T-helper 1 cell treated with Interleukin-12 subunit alpha and Interleukin-12 subunit beta and Interleukin-4 antibody, amounts not matched to agents 30 μg/mL and 1 μg/mL, for 36 hours (primary cell): Measurements from ENCODE around the gene CYP3A4.
"Not testable (repeated sequence)": the region's sequence is repeated elsewhere in the genome, so short reads cannot be mapped to it uniquely, and the experiment has no call there.

ENCODE experiments used
- H3K27ac Mint-ChIP-seq: one replicate; pipeline ENCODE4 v1.8.0; 2021; ENCODE audit warnings: mild to moderate bottlenecking, mixed read lengths
- H3K27me3 Mint-ChIP-seq: one replicate; pipeline ENCODE4 v1.8.0; 2021; ENCODE audit warnings: low read depth, mixed read lengths
- H3K36me3 Mint-ChIP-seq: one replicate; pipeline ENCODE4 v1.8.0; 2021; ENCODE audit warnings: low read depth, mixed read lengths
- H3K4me1 Mint-ChIP-seq: one replicate; pipeline ENCODE4 v1.8.0; 2021; ENCODE audit warnings: low read depth, mixed read lengths
- H3K4me3 Mint-ChIP-seq: one replicate; pipeline ENCODE4 v1.8.0; 2021; ENCODE audit warnings: mild to moderate bottlenecking, moderate library complexity, mixed read lengths
- H3K9me3 Mint-ChIP-seq: one replicate; pipeline ENCODE4 v1.8.0; 2021; ENCODE audit warnings: mixed read lengths

Gene CYP3A4

DNA sequence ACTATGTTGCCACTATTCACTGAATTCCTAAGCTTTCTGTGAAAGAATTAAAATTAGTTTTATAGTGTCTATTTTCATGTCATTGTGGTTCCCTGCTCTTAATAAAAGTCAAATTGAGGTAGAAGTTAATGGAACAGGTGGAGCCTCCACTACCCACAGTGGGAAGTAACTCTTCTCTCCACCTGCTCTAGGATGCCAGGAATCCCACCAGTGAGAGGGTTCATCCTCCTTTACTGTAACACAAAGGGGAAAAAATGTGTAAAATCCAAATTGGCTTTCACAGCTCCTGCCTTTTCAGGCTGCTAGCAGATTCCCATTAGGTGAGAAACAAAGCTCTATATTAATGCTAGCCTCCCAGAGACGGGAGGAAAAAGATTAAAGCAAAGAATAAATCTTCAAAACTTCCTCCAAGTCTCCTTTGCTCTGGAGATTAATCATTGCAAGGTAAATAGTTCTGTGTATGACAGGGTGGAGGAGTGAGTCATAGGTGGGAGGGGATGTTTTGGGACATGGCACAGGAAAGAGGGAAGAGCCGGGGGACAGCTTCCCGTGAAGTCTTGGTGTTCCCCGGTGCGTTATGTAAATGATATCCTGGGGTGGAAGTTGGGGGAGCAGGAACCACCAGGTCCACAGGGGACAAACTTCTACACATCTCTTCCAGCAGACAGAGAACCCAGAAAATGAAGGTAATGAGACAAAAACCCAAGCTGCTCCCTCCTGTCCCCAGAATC, 32.5 kb downstream of the CYP3A4 start:
- not testable (repeated sequence) for H3K27ac Mint-ChIP-seq, H3K9me3 Mint-ChIP-seq, H3K36me3 Mint-ChIP-seq, H3K4me1 Mint-ChIP-seq, H3K4me3 Mint-ChIP-seq
- H3K27me3 Mint-ChIP-seq: peaks cover 12% of the 10 kb centered on the region

DNA sequence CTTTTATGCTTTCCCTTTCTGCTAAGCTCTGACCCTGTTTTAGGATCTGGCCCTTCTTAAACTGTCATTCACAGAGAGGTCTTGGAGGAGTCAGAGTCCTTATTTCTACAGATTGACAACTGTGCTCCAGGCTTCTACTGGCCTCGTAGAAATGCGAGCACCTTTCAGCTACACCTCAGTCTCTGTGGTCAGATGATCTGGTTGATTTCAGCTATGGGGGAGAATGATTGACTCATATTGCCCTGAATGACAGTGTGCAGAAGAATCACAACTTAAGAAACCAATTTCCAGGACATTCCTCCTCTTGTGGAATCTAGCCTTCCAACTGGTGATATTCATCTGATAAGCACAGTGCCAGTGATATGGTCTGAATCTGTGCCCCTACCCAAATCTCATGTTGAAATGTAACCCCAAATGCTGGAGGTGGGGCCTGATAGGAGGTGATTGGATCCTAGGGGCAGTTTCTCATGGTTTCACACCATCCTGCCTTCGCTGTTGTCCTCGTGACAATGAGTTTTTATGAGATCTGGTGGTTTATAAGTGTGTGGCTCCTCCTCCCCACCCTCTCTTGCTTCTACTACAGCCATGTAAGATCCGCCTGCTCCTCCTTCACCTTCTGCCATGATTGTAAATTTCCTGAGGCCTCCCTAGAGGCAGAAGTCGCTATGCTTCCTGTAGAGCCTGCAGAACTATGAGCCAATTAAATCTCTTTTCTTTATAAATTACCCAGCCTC, 35.0 kb downstream of the CYP3A4 start:
- Mint-ChIP-seq H3K27ac (no peak overlapping the region), H3K27me3 (peaks cover 12% of the 10 kb centered on the region), H3K4me1 (no peaks in the 10 kb centered on the region), H3K9me3 (no peaks in the 10 kb centered on the region), H3K36me3 (no peaks in the 10 kb centered on the region), H3K4me3 (no peak overlapping the region)

DNA sequence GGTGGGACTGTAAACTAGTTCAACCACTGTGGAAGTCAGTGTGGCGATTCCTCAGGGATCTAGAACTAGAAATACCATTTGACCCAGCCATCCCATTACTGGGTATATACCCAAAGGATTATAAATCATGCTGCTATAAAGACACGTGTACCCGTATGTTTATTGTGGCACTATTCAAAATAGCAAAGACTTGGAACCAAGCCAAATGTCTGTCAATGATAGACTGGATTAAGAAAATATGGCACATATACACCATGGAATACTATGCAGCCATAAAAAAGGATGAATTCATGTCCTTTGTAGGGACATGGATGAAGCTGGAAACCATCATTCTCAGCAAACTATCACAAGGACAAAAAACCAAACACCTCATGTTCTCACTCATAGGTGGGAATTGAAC, 37.1 kb downstream of the CYP3A4 start:
- H3K4me3 Mint-ChIP-seq, H3K4me1 Mint-ChIP-seq, H3K27ac Mint-ChIP-seq, H3K36me3 Mint-ChIP-seq, H3K27me3 Mint-ChIP-seq, H3K9me3 Mint-ChIP-seq: not testable (repeated sequence)

DNA sequence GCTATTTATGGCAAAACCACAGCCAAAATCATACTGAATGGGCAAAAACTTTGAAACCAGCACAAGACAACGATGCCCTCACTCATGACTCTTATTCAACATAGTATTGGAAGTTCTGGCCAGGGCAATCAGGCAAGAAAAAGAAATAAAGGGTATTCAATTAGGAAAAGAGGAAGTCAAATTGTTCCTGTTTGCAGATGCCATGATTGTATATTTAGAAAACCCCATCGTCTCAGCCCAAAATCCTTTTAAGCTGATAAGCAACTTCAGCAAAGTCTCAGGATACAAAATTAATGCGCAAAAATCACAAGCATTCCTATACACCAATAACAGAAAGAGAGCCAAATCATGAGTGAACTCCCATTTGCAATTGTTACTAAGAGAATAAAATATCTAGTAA, 38.6 kb downstream of the CYP3A4 start:
- H3K36me3 Mint-ChIP-seq, H3K4me3 Mint-ChIP-seq, H3K27ac Mint-ChIP-seq, H3K9me3 Mint-ChIP-seq, H3K27me3 Mint-ChIP-seq, H3K4me1 Mint-ChIP-seq: not testable (repeated sequence)

DNA sequence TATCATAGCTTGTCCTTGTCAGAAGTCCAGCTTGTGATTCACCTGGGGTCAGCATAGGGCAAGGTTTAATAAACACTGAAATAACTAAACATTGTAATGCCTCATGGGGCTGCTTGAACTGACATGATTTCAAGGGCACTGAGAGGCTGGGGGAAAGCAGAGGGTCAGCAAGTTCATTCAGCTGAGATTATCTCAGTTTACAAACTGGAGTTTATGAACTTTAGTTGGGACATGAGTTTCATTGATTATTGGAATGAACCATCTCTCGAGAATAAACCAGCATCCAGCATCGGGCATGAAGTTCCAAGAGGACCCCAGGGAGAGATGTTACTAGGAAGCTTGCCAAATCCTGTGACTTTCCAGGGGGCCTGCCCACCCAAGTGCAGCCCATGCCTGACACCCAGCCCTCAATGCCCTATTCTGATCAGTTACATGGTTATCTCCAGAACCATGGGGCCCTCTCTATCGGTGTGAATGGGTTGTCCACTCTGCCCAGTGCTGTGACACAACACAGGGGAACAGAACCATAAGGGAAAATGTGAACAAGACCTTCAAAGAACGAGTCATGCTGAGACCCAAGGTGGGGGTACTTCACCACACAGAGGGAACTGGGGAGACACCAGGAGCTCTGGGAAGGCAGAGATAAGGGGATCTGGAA, 41.1 kb downstream of the CYP3A4 start:
- H3K27me3 Mint-ChIP-seq: peaks cover 3% of the 10 kb centered on the region
- H3K9me3 Mint-ChIP-seq: no peaks in the 10 kb centered on the region
- H3K27ac Mint-ChIP-seq: no peak overlapping the region
- peaks cover 3% of the 10 kb centered on the region for H3K4me1 Mint-ChIP-seq
- no peaks in the 10 kb centered on the region for H3K36me3 Mint-ChIP-seq
- H3K4me3 Mint-ChIP-seq: no peak overlapping the region

DNA sequence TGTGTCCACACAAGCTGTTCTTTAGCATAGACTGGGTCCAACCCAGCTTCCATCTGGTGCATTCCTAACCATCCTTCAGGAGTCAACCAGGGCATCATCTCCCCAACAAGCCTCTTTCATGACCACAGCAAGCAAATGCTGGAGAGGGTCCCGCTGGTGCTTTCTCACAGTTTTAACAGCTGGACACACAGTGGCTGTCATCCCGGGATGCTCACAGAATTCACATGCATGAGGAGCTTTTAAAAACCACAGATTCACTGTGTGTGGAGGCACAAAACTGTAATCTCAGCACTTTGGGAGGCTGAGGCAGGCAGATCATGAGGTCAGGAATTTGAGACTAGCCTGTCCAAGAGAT, 42.6 kb downstream of the CYP3A4 start:
- H3K36me3 Mint-ChIP-seq: peaks cover 3% of the 10 kb centered on the region

DNA sequence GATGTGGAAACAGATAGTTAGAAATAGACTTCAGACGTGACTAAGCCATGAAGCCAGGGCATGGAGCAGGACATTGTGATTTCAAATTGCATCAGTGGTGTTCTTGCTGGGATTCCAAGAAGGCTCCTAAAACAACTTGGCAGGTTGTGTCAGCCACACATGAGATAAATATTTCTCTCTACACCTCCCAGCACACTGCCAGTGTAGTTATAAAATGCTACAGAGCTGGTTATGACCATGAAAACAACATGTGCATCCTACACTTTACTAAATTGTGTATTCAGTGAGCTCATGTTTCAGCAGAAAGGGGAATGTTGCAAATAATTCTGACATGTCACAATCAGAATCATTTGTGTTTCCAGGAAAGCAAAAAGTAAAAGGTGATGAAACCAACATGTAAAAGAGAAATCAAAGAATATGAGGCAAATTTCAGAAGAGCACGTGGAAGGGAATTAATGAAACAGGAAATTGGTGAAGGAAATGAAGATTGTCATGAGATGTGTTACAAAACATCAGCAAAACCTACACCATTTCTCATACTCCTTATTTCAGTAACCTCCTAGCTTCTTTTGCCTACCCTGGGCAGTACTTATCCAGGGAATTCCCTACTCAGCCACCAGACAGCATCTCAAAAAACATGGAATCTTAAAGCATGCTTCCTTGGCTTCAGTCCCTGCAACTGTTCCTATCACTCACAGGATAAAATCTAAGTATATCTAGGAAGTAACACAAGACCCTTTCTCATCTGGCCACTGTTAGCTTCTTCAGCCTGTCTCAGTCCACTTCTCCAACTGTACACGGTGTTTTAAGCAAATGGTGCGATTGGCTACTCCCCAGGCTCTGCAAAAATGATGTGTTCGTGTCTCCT, 43.2 kb downstream of the CYP3A4 start:
- H3K27me3 Mint-ChIP-seq: peaks cover 3% of the 10 kb centered on the region
- no peaks in the 10 kb centered on the region for H3K9me3 Mint-ChIP-seq
- no peak overlapping the region for H3K27ac Mint-ChIP-seq
- peaks cover 3% of the 10 kb centered on the region for H3K36me3 Mint-ChIP-seq
- peaks cover 5% of the 10 kb centered on the region for H3K4me1 Mint-ChIP-seq
- H3K4me3 Mint-ChIP-seq: no peak overlapping the region

More for the DNA sequence above, 42.6 kb downstream of the CYP3A4 start:
- Mint-ChIP-seq H3K27me3 (peaks cover 3% of the 10 kb centered on the region), H3K27ac (no peak overlapping the region), H3K4me3 (no peak overlapping the region), H3K4me1 (peaks cover 5% of the 10 kb centered on the region), H3K9me3 (no peaks in the 10 kb centered on the region)

DNA sequence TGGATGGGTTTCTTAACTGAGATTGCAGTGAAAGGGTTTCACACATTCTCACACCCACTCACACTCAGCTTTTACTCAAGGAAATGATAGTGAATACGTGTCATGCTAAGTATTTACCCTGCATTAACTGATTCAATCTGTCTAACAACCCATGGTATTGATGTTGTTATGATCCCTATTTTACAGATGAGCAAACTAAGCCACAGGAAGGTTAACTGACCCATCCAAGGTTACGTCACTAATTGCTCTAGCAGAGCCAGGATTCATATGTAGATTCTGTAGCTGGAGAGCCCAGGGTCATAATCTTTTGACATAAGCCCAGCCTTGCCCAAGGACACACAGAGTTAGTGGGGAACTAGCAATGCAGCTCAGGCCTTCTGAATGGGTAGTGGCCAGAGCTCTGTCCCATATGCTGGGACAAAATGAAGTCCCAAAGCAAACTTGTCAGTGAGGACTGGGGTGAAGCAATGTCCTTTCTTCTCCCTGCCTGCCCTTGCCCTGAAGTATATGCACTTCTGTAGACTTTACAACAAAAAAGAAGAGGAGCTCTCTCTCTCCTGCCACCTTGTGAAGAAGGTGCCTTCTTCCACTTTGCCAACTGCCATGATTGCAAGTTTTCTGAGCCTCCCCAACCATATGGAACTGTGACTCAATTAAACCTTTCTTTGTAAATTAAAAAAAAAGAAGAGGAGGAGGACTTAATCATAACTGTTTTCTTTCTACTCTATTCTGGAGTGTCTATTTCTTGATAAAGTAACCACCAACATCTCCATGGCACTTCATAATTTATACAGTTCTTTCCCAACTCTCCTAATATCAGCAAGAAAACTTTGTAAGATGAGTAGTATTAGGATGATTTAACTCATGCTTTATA, 44.0 kb downstream of the CYP3A4 start:
- H3K4me1 Mint-ChIP-seq: peaks cover 5% of the 10 kb centered on the region
- no peak overlapping the region for H3K4me3 Mint-ChIP-seq
- H3K27me3 Mint-ChIP-seq: peaks cover 3% of the 10 kb centered on the region
- no peak overlapping the region for H3K27ac Mint-ChIP-seq
- H3K9me3 Mint-ChIP-seq: no peaks in the 10 kb centered on the region
- peaks cover 3% of the 10 kb centered on the region for H3K36me3 Mint-ChIP-seq

DNA sequence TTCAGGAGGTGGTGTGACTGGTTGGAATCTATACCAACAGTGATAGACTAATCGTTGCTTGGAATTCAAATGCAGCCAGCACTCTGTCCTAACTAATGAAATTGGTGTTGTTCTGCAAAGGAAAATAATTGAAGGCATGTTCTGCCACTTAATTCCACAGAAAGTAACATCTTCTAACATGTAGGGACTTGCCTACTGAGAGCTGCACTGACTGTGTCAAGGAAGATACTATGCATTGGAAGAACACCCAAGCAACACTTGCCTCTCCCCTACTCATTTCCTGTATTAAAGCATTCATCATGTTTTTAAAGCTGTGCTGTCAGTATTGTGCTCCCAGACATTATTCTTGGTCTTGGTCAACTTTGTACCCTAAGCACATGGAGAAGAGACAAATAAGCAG, 46.3 kb downstream of the CYP3A4 start:
- Mint-ChIP-seq H3K36me3 (peaks cover 3% of the 10 kb centered on the region), H3K4me3 (no peak overlapping the region), H3K27me3 (no peaks in the 10 kb centered on the region), H3K4me1 (peaks cover 5% of the 10 kb centered on the region), H3K27ac (no peak overlapping the region), H3K9me3 (no peaks in the 10 kb centered on the region)

DNA sequence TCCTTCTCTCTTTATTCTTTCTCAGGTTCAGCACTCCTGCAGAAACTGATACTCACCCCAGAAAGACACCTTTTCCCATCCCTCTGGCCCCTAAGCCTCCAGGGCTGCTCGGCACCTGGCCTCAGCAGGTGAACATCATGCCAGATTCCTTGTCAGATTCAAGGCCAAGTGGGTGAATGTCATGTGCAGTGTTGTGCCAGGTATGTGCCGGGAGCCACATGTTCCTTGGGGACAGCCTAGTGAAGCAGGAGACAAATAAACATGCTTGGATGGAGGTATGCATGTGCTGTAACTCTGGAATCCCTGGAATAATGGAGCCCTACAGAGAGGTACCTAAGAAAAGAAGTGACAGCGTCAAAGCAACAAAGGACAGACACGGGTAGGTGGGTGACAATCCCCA, 47.3 kb downstream of the CYP3A4 start:
- H3K4me1 Mint-ChIP-seq, H3K27me3 Mint-ChIP-seq, H3K27ac Mint-ChIP-seq, H3K4me3 Mint-ChIP-seq, H3K36me3 Mint-ChIP-seq, H3K9me3 Mint-ChIP-seq: not testable (repeated sequence)

DNA sequence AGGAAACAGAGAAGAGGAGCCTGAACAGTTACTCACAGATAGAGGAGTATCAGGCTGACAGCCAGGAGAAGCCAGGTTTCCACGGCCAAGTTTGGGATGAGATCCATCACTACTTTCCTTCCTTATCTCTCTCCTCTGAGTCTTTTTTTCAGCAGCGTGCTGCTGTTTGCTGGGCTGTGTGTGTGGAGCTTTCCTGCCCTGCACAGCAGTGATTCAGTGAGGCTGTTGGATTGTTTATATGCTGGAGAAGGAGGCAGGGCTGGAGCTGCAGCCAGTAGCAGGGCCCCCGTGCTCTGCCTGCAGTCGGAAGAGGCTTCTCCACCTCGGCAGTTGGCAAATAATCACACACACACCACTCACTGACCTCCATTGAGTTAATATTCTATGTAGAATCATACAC, 49.0 kb downstream of the CYP3A4 start, which contains the start of gene CYP3A7:
Gene CYP3A7 (minus strand): TSS at position 210 of the 400 bp plus-strand sequence. CDS start 103 bp downstream, at position 107.
- Mint-ChIP-seq H3K27me3 (no peaks in the 10 kb centered on the region), H3K4me3 (no peak within 1 kb of the TSS), H3K27ac (no peak within 1 kb of the TSS), H3K36me3 (peaks cover 3% of the 10 kb centered on the region), H3K9me3 (no peaks in the 10 kb centered on the region), H3K4me1 (peaks cover 5% of the 10 kb centered on the region)

DNA sequence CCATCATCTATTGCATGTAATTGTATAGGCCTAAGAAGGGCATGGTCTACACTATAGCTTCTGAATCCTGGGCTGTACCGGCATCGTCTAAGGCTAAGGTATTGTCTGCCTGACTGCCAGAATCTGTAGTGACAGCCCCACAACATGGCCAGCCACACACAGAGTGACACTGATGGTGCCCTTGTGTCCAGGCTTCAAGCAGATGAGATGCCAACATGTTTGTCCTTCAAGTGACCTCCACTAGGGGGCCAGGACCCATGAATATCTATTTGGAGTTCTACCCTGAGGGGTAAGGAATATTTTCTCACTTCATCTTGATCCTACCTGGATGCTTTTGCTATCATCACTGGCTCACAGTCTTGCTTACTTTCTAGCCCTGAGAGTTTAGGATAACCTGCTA, 50.5 kb downstream of the CYP3A4 start:
- H3K27ac Mint-ChIP-seq: no peak overlapping the region
- peaks cover 3% of the 10 kb centered on the region for H3K36me3 Mint-ChIP-seq
- no peaks in the 10 kb centered on the region for H3K9me3 Mint-ChIP-seq
- H3K4me3 Mint-ChIP-seq: no peak overlapping the region
- H3K27me3 Mint-ChIP-seq: no peaks in the 10 kb centered on the region
- peaks cover 5% of the 10 kb centered on the region for H3K4me1 Mint-ChIP-seq

DNA sequence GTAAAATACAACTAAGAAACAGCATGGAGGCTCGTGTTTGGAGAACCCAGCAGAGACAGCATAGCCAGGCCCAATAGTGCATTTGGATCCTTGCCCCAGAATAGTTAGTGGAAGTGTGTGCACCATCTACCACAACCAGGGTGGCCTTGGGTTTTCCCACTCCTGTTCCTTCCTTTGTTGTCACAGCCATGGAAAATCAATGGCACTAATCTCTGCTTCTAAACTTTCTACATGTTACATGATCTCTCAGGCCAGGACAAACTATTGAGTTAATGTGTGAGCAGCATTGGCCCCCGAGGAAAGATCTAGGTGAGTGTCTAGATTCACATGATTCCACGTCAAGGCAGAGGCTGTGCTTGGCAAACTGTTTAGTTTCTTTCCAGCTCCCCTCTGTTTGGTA, 51.0 kb downstream of the CYP3A4 start:
- H3K27me3 Mint-ChIP-seq: no peaks in the 10 kb centered on the region
- no peak overlapping the region for H3K4me3 Mint-ChIP-seq
- no peak overlapping the region for H3K27ac Mint-ChIP-seq
- H3K9me3 Mint-ChIP-seq: no peaks in the 10 kb centered on the region
- H3K4me1 Mint-ChIP-seq: peaks cover 3% of the 10 kb centered on the region
- H3K36me3 Mint-ChIP-seq: peaks cover 3% of the 10 kb centered on the region
